ENCODE data around the gene TCP11L2.

TCP11L2 gene

GRCh38 chr12:106386813-106387535 lies 84.4 kb downstream of the TCP11L2 start:
- DNase-seq (ENCODE audit: low read depth) = no peak
- TF ChIP-seq CTCF (IDR thresholded peaks at IDR 0.05; ENCODE audit: insufficient read depth, low read depth, low read length, missing control alignments) = no peak
- H3K4me3 ChIP-seq (ENCODE audit: low read depth, low read length) = no peak overlapping the region

GRCh38 chr12:106387848-106388377 lies 85.4 kb downstream of the TCP11L2 start:
- H3K4me3 ChIP-seq (ENCODE audit: low read depth, low read length) = no peak overlapping the region
- TF ChIP-seq CTCF (IDR thresholded peaks at IDR 0.05; ENCODE audit: insufficient read depth, low read depth, low read length, missing control alignments) = no peak
- DNase-seq (ENCODE audit: low read depth) = no peak

GRCh38 chr12:106389151-106389550 lies 86.6 kb downstream of the TCP11L2 start:
- no peak overlapping the region for H3K4me3 ChIP-seq (ENCODE audit: low read depth, low read length)
- DNase-seq (ENCODE audit: low read depth) = no peak
- no peak for TF ChIP-seq CTCF (IDR thresholded peaks at IDR 0.05; ENCODE audit: insufficient read depth, low read depth, low read length, missing control alignments)

- H3K4me3 ChIP-seq (ENCODE audit: low read depth, low read length) = no peak overlapping the region
- no peak for TF ChIP-seq CTCF (IDR thresholded peaks at IDR 0.05; ENCODE audit: insufficient read depth, low read depth, low read length, missing control alignments)
- DNase-seq (ENCODE audit: low read depth) = no peak
Observed at GRCh38 chr12:106392759-106393158, 90.2 kb downstream of the TCP11L2 start.
